GM19372 (cell line): ENCODE measurements around the gene AGAP1.

Source experiments
- ATAC-seq: cut with Tn5 transposase; IDR thresholded peaks from one replicate; pipeline ENCODE4 v1.9.1; 2021; ENCODE audit warnings: mild to moderate bottlenecking, low read depth, moderate library complexity; ENCODE audit not compliant: unreplicated experiment

AGAP1 gene

GRCh38 chr2:235698491-235698890, 204.6 kb downstream of the AGAP1 start:
- no peak for ATAC-seq

GRCh38 chr2:235699576-235699975, 205.7 kb downstream of the AGAP1 start:
- ATAC-seq = no peak

GRCh38 chr2:235701206-235701981, 207.6 kb downstream of the AGAP1 start:
- no peak for ATAC-seq

GRCh38 chr2:235702186-235702585, 208.3 kb downstream of the AGAP1 start:
- no peak for ATAC-seq

GRCh38 chr2:235703711-235704295, 210.0 kb downstream of the AGAP1 start:
- no peak for ATAC-seq

- ATAC-seq = no peak
Measured at GRCh38 chr2:235705296-235705695, 211.5 kb downstream of the AGAP1 start.

- ATAC-seq = no peak
Measured at GRCh38 chr2:235706506-235706905, 212.7 kb downstream of the AGAP1 start.

- ATAC-seq = no peak
Measured at GRCh38 chr2:235707411-235708096, 213.7 kb downstream of the AGAP1 start.

- no peak for ATAC-seq
Measured at GRCh38 chr2:235709124-235709813, 215.4 kb downstream of the AGAP1 start.

- ATAC-seq = no peak
Measured at GRCh38 chr2:235709969-235710879, 216.4 kb downstream of the AGAP1 start.

GRCh38 chr2:235710933-235711332, 217.1 kb downstream of the AGAP1 start:
- ATAC-seq = no peak

GRCh38 chr2:235711527-235711926, 217.7 kb downstream of the AGAP1 start:
- no peak for ATAC-seq

- no peak for ATAC-seq
Measured at GRCh38 chr2:235712176-235712575, 218.3 kb downstream of the AGAP1 start.

- ATAC-seq = no peak
Measured at GRCh38 chr2:235713189-235713588, 219.3 kb downstream of the AGAP1 start.

GRCh38 chr2:235715601-235716000, 221.8 kb downstream of the AGAP1 start:
- no peak for ATAC-seq

- ATAC-seq = no peak
Measured at GRCh38 chr2:235716875-235717496, 223.1 kb downstream of the AGAP1 start.

GRCh38 chr2:235719146-235719942, 225.5 kb downstream of the AGAP1 start:
- no peak for ATAC-seq

- no peak for ATAC-seq
Measured at GRCh38 chr2:235721625-235722024, 227.8 kb downstream of the AGAP1 start.

GRCh38 chr2:235722869-235723268, 229.0 kb downstream of the AGAP1 start:
- ATAC-seq = no peak
